Raji (cell line): Measurements from ENCODE around the gene DRAM1.

Experiments used
- POLR2A ChIP-seq: IDR thresholded peaks from 2 replicates; pipeline ENCODE4 v1.6.1; 2011; ENCODE audit warnings: low read depth, low read length, control low read depth; ENCODE audit not compliant: insufficient read depth

The DRAM1 gene, protein sequence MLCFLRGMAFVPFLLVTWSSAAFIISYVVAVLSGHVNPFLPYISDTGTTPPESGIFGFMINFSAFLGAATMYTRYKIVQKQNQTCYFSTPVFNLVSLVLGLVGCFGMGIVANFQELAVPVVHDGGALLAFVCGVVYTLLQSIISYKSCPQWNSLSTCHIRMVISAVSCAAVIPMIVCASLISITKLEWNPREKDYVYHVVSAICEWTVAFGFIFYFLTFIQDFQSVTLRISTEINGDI

DNA sequence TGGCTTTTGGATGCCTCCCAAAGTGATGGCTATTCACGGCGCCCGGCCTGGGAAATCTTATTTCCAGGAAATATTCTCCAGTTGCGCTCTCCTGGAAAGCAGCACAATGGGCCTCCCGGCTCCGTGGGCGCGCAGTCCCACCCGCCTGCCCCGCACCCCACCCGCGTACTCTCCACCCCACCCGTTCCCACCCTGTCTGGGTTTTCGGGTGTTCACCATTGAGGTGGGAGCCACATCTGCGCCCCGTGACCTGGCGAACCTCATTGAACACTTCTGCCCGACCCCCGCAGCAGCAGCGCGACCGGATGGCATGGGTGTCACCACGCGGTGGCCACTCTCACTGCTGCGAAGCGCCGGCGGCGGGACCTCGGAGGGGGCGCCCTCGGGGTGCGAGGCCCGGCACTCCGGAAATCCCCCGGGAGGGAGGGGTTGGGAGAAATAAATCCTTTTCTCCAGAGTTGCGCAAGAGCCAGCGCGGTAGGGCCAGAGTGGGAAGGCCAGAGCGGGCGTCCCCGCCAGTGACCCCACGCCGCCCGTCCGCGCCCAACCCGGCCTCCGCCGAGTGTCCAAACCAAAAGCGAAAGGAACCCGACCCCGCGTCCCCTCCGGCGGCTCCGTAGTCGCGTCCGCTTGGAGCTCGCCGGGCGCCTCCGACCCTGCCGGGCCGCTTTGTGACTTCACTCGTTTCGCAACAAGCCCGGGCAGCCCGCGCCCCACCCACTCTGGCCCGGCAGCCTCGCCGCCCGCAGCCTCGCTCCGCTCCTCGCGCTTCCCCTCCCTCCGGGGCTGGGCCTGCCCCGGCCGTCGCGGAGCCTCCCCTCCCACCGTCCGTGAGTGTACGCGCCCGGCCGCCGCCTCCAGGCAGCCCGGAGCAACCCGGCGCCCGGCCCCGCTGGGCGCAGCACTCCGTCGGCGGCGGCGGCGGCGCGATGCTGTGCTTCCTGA is at the start of gene DRAM1:
TSS of gene DRAM1 (plus strand) at position 720 of the 945 bp plus-strand sequence. CDS start at position 930, 210 bp downstream.
- no peak for TF ChIP-seq POLR2A

DNA sequence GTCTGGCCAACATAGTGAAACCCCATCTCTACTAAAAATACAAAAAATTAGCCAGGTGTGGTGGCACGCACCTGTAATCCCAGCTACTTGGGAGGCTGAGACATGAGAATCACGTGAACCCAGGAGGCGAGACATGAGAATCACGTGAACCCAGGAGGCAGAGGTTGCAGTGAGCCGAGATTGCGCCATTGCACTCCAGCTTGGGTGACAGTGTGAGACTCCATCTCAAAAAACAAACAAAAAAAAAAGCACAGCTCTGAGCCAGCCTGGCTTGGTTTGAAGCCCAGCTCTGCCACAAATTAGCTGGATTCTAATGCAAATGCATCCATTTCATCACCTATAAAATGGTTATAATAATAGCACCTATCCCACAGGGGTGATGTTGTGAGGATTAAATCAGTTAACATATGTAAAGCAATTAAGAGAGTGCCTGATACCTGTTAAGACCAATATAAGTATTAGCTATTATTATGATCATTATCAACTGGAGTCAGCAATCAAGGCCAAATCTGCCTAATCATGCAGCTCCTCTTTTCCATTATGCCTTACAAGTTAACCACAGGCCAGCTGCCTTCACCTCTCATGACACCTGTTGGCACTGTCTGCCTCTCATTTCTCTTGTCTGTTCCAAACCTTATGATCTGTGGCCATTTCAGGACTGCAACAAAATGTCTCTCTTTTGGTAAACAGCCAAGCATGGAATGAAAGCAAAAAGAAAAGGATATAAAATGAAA is 48.8 kb upstream of the DRAM1 start:
- TF ChIP-seq POLR2A: no peak

DNA sequence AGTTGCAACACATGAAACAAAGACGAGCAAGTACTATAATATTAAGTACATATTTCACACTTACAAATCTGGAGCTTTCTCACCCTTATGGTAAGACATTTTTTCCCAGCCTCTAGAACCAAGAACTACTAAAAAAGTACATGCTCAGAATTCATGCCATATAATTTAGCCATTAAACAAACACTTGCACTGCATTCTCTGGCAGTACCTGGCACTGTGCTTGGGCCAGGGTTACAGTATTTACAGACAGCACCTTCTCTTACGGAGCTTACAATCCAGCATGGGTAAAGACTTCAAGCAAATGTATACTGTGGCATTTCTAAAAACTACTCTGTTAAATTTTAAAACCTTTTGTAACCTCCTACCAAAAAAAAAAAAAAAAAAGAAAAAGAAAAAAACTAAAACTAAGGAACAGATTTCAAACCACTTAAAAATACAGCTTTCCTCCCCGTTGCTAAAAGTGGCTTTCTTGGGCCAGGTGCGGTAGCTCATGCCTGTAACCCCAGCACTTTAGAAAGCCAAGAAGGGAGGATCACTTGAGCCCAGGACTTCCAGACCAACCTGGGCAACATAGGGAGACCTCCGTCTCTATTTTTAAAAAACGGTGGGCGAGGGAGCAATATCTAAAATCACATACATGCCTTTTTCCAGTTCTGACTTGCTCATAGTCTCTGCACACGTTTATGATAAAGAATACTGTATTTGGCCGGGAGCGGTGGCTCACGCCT is 47.6 kb upstream of the DRAM1 start:
- no peak for TF ChIP-seq POLR2A

DNA sequence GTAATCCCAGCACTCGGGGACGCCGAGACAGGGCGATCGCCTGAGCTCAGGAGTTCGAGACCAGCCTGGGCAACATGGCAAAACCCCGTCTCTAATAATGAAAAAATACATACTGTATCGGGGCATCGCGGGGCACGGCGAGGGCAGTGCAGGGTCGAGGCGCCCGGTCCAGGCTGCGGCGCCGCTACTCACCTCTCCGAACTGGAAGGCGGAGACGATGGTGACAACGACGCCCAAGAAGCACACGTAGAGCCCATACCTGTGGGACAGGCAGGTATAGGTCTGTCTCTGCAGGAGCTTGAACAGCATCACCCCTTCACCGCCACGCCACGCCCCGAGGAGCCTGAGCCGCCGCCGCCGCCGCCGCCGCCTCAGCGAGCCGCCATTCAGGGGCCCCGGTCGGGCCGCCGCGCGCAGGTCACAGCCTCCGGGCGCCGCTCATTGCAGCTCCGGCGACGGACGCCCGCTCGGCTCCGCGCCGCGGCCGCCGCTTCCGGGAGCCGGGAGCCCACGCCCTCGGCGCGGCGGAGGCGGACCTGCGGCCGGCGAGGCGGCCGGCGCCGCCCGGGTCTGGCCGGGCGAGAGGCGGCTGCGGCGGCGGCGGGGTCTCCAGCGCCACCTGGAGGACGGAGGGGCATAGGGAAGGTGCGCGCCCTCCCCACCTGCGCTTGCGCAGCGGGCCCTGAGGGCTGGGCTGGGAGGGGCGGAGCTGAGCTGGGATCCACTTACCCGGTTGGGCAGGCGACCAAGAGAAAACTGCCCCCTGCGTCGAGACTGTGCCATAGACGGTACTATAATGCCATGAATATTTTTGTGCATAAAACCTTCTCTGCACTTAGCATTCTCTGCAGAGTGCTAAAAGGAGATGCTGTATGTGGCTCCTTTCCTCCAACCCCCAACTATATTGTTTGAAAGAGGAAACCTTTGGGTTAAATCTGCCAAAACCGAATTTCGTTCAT is 46.7 kb upstream of the DRAM1 start, which contains the start of gene GNPTAB:
TSS of gene GNPTAB (minus strand) at position 593 of the 959 bp plus-strand sequence. CDS start at position 309, 284 bp downstream.
- peak; percentile 66 for TF ChIP-seq POLR2A

GRCh38 chr12:101832030-101832429 is 45.4 kb upstream of the DRAM1 start:
- TF ChIP-seq POLR2A: no peak

DNA sequence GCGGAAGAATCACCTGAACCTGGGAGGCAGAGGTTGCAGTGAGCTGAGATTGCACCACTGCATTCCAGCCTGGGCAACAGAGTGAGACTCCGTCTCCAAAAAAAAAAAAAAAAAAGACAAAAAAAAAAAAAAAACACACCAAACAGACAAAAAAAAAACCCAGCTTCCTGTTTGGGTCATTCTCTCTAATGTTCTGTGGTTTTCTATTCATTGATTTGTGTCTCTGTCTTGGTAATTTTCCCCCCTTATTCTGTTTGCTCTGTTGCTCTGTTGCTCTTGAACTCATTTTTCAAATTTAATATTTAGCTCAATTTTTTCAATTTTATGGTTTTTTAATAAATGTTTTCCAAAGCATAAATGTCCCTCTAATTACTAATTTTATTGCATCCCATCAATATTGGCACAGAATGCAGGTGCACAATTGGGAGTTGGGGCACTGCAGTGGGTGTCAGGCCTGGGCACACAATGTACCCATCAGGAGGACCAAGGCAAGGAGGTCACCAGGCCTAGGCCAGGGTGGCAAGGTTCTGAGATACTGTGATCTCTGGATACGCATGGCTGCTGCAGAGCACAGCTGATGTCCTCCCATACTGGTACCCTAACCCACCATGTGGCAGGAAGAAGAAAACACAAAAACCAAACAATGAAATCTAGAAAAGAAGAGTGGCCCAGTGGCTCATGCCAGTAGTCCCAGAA is 38.6 kb upstream of the DRAM1 start:
- TF ChIP-seq POLR2A: no peak

DNA sequence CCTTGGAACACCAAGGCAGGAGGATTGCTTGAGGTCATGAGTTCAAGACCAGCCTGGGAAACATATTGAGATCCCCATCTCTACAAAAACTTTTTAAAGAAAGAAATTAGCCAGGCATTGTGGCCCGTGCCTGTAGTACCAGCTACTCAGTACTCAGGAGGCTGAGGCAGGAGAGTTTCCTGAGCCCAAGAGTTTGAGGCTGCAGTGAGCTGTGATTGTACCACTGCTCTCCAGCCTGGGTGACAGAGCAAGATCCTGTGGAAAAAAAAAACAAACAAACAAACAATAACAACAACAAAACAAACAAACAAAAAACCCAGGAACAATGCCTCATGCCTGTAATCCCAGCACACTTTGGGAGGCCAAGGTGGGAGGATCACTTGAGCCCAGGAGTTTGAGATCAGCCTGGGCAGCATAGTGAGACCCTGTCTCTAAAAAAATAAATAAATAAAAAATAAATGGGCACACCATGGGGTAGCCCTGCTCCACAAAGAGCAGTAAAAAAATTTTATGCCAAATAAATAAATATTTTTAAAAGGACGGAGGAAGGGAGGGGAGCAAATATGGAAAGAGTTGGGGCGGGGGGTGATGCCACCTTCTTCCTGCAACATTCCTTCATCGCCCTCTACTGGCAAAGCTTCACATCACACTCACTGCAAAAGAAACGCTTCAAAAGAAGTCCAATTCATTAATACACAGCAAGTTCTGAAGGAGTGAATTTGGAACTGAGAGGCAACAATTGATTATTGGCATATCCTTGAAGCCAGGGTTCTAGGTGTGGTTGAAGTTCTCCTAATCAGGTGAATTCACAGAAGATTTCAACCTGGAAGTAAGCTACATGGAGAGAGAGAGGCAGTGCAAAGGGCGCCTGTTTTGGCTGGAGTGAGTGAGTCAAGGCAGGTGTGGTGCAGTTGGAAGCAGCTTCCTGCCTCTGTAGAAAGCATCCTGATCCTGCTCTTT is 37.8 kb upstream of the DRAM1 start:
- TF ChIP-seq POLR2A: no peak

DNA sequence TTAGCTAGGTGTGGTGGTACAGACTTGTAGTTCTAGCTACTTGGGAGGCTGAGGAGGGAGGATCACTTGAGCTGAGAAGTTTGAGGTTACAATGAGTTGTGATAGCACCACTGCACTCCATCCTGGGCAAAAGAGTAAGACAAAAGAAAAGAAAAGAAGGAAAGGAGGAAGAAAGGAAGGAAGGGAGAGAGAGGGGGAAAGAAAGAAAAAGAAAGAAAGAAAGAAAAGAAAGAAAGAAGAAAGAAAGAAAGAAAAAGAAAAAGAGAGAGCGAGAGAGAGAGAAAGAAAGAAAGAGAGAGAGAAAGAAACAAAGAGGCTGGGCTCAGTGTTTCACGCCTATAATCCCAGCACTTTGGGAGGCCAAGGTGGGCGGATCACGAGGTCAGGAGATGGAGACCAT is 36.3 kb upstream of the DRAM1 start:
- TF ChIP-seq POLR2A: no peak

DNA sequence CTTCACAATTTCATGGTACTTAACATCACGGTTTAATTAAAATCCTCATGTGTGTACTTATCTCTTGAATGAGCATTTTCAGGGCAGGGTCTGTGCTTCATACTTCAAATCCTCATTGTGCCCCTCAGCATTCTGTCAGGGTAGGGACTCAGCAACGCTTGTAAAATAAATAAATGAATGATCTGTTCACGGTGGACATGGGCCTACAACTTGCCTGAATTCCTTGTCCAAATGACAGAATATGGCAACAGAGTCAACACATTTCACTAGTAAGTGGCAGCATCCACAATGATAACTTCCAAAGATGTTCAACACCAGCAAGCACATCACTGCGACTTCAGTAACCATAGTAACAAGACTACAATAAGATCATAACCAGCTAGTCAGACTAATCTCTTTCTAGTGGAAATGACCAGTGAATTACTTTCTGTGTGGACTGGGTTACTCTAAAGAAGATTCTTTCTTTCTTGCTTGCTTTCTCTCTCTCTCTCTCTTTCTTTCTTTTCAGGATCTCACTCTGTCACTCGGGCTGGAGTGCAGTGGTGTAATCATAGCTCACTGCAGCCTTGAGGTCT is 32.2 kb upstream of the DRAM1 start:
- no peak for TF ChIP-seq POLR2A

GRCh38 chr12:101847325-101847724 is 30.1 kb upstream of the DRAM1 start:
- TF ChIP-seq POLR2A: no peak

DNA sequence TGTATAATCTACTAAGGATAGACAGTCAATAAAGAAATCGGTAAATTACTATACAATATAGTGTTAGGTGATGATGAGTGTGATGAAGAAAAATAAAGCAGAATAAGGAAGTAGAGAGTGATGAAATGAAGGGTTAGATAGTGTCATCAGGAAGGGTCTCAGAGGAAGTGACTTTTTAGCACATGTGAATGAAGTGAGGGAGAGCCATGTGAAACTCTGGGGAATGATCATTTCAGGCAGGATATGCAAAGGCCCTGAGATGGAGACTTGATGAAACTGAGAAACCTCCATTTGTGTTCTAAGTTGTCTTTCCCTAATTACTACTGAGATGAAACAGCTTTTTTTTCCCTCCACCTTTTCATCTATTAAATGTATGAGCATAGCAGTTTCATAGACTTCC is 27.2 kb upstream of the DRAM1 start:
- TF ChIP-seq POLR2A: no peak

GRCh38 chr12:101852998-101853397 is 24.4 kb upstream of the DRAM1 start:
- no peak for TF ChIP-seq POLR2A
